ENCODE measurements around the gene WDR62. TPM values are rescaled to one million over a fixed set of nuclear protein-coding genes. Genes with fewer than 3 reads are reported as not detected.

The WDR62 gene
- total and polyA plus RNA-seq, 2 donors (not counting 3 experiments of a cell fraction or from before 2014, with no cell fraction given) = 8.0 to 13.4 TPM

GRCh38 chr19:36079389-36079945 is 24.8 kb downstream of the WDR62 start:
- H3K36me3 ChIP-seq (ENCODE audit: control insufficient read depth in 2 of 2, extremely low read depth in 1 of 2, insufficient read depth in 2 of 2, low read length in 2 of 2) = peaks cover 7 to 11% of the 10 kb centered on the region in 2 experiments
- H3K27me3 ChIP-seq (ENCODE audit: control insufficient read depth in 2 of 2, insufficient read depth in 2 of 2, low read length in 2 of 2) = no peaks in the 10 kb centered on the region
- no TSS peak for BruUV-seq (replicated peaks)
- H3K4me3 ChIP-seq (replicated peaks in 1 of 3; ENCODE audit: insufficient read depth in 1 of 3, low read depth in 1 of 3, low read length in 3 of 3) = no peak overlapping the region
- intact Hi-C loops (cut with micrococcal nuclease) (no loop called here), dilution Hi-C loops (cut with MboI; ENCODE audit: extremely low pct_ligation_motif_present, low sequenced_read_pairs) (no loop called here)
- H3K79me2 ChIP-seq (ENCODE audit: control insufficient read depth, insufficient read depth, low read length) = no peaks in the 10 kb centered on the region
- FAIRE-seq = no peak
- H3K9me3 ChIP-seq (replicated peaks; ENCODE audit: control insufficient read depth, insufficient read depth, low read length) = no peaks in the 10 kb centered on the region
- ChIA-PET CTCF (interaction anchor here (1.1 kb wide), 1 partner anchor 24 kb away, joined by 3 read pairs; no protein-coding TSS in a partner anchor), POLR2A (no interaction called here)
- H2AFZ ChIP-seq (ENCODE audit: low read depth, low read length) = no peak overlapping the region
- H3K4me1 ChIP-seq (ENCODE audit: control insufficient read depth, extremely low read depth, insufficient read depth, low read length) = no peaks in the 10 kb centered on the region
- DNase-seq (ENCODE audit: low read depth, low spot score) = no peak
- H3K27ac ChIP-seq (ENCODE audit: insufficient read depth, low read depth, low read length) = no peak overlapping the region
- H3K4me2 ChIP-seq (ENCODE audit: insufficient read depth, low read length) = no peak overlapping the region
- TF ChIP-seq MYC (IDR thresholded peaks at IDR 0.05; ENCODE audit: low read depth, low read length) (no peak), GATA2 (IDR thresholded peaks at IDR 0.05; ENCODE audit: insufficient read depth, insufficient read length, low read depth, low read length) (no peak), FOS (IDR thresholded peaks at IDR 0.05; ENCODE audit: borderline replicate concordance, insufficient read depth, low read length) (no peak), JUN (IDR thresholded peaks at IDR 0.05; ENCODE audit: borderline replicate concordance, insufficient read depth, insufficient read length, low read depth) (no peak), POLR2AphosphoS5 (IDR thresholded peaks at IDR 0.05; ENCODE audit: insufficient read depth, low read depth, low read length) (no peak), POLR2A (IDR thresholded peaks at IDR 0.05; ENCODE audit: low read depth, low read length) (no peak), EZH2 (IDR thresholded peaks at IDR 0.05; ENCODE audit: borderline replicate concordance, low read depth, low read length, severe bottlenecking) (no peak), MAX (IDR thresholded peaks at IDR 0.05; ENCODE audit: insufficient read depth, insufficient read length) (no peak), CTCF (IDR thresholded peaks at IDR 0.05; ENCODE audit: extremely low read depth in 1 of 2, insufficient read depth in 1 of 2, low read depth in 1 of 2, low read length in 2 of 2) (no peak)
- H4K20me1 ChIP-seq (replicated peaks; ENCODE audit: control insufficient read depth, extremely low read depth, insufficient read depth, low read length) = no peaks in the 10 kb centered on the region
- no peak overlapping the region for H3K9ac ChIP-seq (replicated peaks; ENCODE audit: extremely low read depth, insufficient read depth, low read length)
- H3K9me1 ChIP-seq (replicated peaks; ENCODE audit: control insufficient read depth, extremely low read depth, insufficient read depth, low read length) = no peaks in the 10 kb centered on the region

Measured in endothelial cell of umbilical vein (primary cell).